ENCODE results near the gene MXRA7. TPM values are rescaled to one million over a fixed set of nuclear protein-coding genes. Genes with fewer than 3 reads are reported as not detected.

Gene MXRA7
- total RNA-seq (101 and 123 TPM in 2 replicates), polyA plus RNA-seq (164 and 178 TPM in 2 replicates)

- Histone ChIP-seq H3K27me3 (no peaks in the 10 kb centered on the region), H3K27ac (peak within 1 kb of the TSS; percentile 87), H3K36me3 (peaks cover 6% of the 10 kb centered on the region), H3K9me3 (ENCODE audit: low read depth) (no peaks in the 10 kb centered on the region), H3K4me3 (peak within 1 kb of the TSS; percentile 60), H3K4me1 (ENCODE audit: low read depth) (peaks cover 44% of the 10 kb centered on the region)
- TF ChIP-seq CTCF (IDR thresholded peaks at IDR 0.05; ENCODE audit: low read depth, low read length): no peak
- peak; percentile 77 to 78 for DNase-seq (ENCODE audit: low read depth in 1 of 2, low spot score in 1 of 2)
Observed at GRCh38 chr17:76710863-76711611, at the start of gene MXRA7. Gene MXRA7, minus strand, starts transcription at chr17:76710965. Its CDS starts 19 bp downstream, at chr17:76710946.

- Histone ChIP-seq H3K27me3 (no peaks in the 10 kb centered on the region), H3K27ac (no peak overlapping the region), H3K36me3 (peaks cover 8% of the 10 kb centered on the region), H3K4me3 (no peak overlapping the region), H3K4me1 (ENCODE audit: low read depth) (peaks cover 10% of the 10 kb centered on the region), H3K9me3 (ENCODE audit: low read depth) (no peaks in the 10 kb centered on the region)
- no peak for DNase-seq (ENCODE audit: low read depth in 1 of 2, low spot score in 1 of 2)
- TF ChIP-seq CTCF (IDR thresholded peaks at IDR 0.05; ENCODE audit: low read depth, low read length): no peak
Observed at GRCh38 chr17:76758570-76758969, 47.8 kb upstream of the MXRA7 start.

DNA sequence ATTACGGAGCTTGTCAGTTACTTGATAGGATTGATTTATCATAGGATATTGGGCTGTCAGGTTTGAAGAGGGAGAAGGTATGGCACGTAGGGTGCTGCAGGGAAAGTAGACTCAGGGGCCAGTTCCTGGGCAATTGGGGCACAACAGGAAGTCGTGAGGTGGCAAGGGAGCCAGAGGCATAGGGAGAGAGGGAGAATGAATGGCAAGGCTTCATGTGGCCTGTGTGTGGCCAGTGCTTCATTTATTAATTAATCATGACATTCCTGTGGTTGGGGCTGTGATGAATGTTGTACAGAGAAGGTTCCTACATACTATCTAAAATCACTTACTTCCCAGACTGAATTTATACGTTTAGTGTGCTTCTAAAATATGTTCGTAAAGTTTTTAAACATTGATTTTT is 46.5 kb upstream of the MXRA7 start:
- H3K4me3 ChIP-seq: no peak overlapping the region
- DNase-seq (ENCODE audit: low read depth in 1 of 2, low spot score in 1 of 2): no peak
- peaks cover 10% of the 10 kb centered on the region for H3K4me1 ChIP-seq (ENCODE audit: low read depth)
- H3K36me3 ChIP-seq: peaks cover 8% of the 10 kb centered on the region
- H3K27me3 ChIP-seq: no peaks in the 10 kb centered on the region
- H3K27ac ChIP-seq: no peak overlapping the region
- no peaks in the 10 kb centered on the region for H3K9me3 ChIP-seq (ENCODE audit: low read depth)
- no peak for TF ChIP-seq CTCF (IDR thresholded peaks at IDR 0.05; ENCODE audit: low read depth, low read length)

- no peaks in the 10 kb centered on the region for H3K9me3 ChIP-seq (ENCODE audit: low read depth)
- no peak overlapping the region for H3K4me3 ChIP-seq
- H3K27ac ChIP-seq: peak overlapping the region; percentile 88
- no peaks in the 10 kb centered on the region for H3K27me3 ChIP-seq
- DNase-seq (ENCODE audit: low read depth in 1 of 2, low spot score in 1 of 2): peak in 1 of 2 donors; percentile 73
- H3K36me3 ChIP-seq: peaks cover 8% of the 10 kb centered on the region
- no peak for TF ChIP-seq CTCF (IDR thresholded peaks at IDR 0.05; ENCODE audit: low read depth, low read length)
- H3K4me1 ChIP-seq (ENCODE audit: low read depth): peaks cover 10% of the 10 kb centered on the region
Observed at GRCh38 chr17:76755285-76755684, 44.5 kb upstream of the MXRA7 start.

DNA sequence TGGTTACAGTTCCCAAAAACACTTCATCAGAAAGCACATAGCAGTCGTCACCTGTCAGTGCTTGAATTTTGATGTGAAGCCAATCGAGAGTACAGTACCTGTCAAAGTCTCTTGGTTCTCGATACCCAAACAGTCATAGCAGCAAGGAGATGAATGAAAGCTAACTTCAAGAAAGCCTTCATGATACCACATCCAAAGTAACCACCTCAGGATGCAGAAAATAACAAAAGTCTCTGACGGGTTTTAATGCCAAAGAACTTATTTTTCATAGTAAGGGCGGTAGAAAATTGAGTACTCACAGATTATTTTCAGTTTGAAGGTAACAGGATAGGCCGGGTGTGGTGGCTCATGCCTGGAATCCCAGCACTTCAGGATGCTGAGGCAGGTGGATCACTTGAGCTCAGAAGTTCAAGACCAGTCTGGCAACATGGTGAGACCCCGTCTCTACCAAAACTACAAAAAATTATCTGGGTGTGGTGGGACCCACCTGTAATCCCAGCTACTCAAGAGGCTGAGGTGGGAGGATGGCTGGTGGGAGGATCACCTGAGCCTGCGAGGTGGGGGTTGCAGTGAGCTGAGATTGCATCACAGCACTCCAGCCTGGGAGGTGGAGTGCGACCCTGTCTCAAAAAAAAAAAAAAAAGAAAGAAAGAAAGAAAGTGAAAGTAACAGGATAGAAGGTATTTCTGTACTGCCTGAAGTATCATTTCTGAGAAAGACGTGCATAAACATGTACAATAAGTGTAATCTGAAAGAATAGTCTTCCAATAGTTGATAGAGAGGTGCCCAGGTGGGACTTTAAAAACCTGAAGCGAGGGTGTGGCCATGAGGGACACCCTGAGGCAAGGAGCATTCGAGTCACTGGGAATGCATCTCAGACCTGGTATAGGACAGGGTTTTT is 42.5 kb upstream of the MXRA7 start:
- TF ChIP-seq CTCF (IDR thresholded peaks at IDR 0.05; ENCODE audit: low read depth, low read length): no peak
- no peaks in the 10 kb centered on the region for H3K27me3 ChIP-seq
- H3K4me3 ChIP-seq: no peak overlapping the region
- no peaks in the 10 kb centered on the region for H3K9me3 ChIP-seq (ENCODE audit: low read depth)
- peak overlapping the region; percentile 47 for H3K27ac ChIP-seq
- no peak for DNase-seq (ENCODE audit: low read depth in 1 of 2, low spot score in 1 of 2)
- H3K4me1 ChIP-seq (ENCODE audit: low read depth): peaks cover 20% of the 10 kb centered on the region
- H3K36me3 ChIP-seq: peaks cover 8% of the 10 kb centered on the region
